Inflammatory macrophage (primary cell): ENCODE results near the gene CAPN5.
"Not testable (repeated sequence)": the region's sequence is repeated elsewhere in the genome, so short reads cannot be mapped to it uniquely, and the experiment has no call there.

Experiments used
- DNase-seq, 2 donors: peaks; one replicate each; pipeline ENCODE4 v3.0.0-alpha.2; 2020 to 2022
- total RNA-seq, 18 experiments: gene quantifications; one replicate each; lab custom pipeline; 2026; ENCODE audit warnings: mixed read lengths in 6 of 18, inconsistent platforms in 2 of 18; lab: John Stamatoyannopoulos, UW

Gene CAPN5
- 1.6 to 7.1 (median 3.4) reads per million in 18 experiments for total RNA-seq

DNA sequence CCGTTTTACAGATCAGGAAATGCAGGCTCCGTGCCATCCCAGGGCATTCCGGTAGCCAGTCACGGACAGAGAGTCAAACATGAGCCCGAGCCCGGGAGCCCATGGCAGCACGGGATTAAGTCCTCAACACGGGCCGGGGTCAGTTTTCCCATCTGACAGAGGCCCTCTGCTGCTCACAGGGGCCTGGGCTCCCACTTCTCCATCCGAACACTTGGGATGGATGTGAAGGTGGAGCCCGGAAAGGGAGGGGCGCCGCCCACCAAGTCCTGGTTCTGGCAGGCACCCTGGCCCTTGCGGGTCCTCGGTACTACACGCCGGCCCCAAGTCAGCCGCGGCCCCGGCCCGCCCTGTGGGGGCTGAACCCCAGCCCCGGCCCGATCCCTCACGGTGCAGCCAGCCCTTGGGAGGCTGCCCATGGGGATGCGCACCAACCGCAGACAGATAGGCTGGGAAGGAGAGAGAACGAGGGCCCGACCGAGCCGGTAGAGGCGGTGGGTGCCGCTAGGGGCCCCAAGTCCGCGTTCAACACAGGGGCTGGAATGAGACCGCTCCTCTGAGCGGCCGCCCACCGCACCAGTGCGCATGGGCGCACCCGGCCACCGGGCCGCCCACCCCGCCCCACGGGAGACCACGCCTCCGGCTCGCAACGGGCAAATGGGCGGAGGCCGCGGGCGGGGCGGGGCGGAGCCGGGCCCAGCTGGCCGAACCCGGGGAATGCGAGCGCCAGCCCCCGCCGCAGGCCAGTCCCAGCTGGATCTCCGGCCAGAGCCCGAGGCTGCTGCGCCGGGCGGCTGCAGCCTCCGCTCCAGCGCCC, at the start of gene CAPN5:
Gene CAPN5, plus strand, starts transcription at position 743 of the 814 bp plus-strand sequence. CDS start 17,916 bp downstream, outside the sequence.
- peak; percentile 88 to 94 for DNase-seq

DNA sequence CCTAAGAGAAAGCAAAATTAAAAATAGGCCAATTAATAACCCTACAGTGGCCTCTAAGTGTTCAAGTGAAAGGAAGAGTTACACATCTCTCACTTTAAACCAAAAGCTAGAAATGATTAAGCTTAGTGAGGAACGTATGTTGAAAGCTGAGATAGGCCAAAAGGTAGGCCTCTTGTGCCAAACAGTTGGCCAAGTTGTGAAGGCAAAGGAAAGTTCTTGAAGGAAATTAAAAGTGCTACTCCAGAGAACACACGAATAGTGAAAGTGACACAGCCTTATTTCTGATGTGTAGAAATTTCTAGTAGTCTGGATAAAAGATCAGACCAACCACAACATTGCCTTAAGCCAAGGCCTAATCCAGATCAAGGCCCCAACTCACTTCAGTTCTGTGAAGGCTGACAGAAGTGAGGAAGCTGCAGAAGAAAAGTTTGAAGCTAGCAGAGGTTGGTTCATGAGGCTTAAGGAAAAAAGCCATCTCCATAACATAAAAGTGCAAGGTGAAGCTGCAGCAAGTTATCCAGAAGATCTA, 48.3 kb upstream of the CAPN5 start:
- not testable (repeated sequence) for DNase-seq

DNA sequence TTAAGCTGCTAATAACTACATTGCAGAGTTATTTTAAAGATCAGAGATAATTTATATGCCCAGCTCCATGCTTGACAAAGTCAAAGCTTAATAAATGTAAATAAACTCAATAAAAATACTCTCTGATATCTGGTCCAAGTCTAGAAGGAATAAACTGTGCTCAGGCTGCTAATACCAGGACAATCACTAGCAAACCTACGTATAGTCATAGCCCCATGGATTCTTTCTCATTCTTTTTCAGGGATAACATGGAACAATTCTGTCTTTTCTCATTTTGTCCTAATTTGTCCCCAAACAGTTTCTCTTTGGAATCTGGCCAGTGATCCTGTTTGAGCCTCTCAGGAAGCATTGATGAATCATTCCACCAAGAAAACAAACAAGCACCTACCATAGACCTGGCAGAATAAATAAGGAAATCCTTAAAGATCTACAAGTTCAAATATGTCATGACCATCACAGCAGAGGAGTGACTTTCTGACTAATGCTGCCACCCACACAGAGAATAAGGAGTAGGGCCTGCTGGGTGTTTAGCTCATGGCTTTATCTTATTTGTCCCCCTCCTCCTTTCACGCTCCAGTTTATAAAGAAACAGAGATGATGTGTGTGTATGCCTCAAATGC, 46.7 kb upstream of the CAPN5 start:
- peak in 1 of 2 donors; percentile 20 for DNase-seq

DNA sequence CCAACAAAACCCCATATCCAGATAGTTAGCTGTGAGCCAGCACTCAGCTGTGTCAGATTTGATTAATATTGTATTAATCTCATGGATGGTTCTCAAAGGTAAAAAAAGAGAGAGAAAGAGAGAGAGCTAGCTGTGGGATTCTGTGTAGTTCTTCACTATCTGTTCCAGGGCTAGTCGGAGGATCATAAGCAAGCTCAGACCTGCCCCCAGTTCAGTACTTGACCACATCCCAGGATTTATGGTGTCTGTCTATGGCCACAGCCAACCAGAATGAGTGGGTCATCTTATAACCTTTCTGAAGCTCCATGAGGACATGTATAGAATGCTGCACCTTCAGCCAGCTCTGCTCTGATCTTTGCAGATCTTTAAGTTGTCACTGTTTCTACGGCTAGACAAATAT, 46.0 kb upstream of the CAPN5 start:
- no peak for DNase-seq

DNA sequence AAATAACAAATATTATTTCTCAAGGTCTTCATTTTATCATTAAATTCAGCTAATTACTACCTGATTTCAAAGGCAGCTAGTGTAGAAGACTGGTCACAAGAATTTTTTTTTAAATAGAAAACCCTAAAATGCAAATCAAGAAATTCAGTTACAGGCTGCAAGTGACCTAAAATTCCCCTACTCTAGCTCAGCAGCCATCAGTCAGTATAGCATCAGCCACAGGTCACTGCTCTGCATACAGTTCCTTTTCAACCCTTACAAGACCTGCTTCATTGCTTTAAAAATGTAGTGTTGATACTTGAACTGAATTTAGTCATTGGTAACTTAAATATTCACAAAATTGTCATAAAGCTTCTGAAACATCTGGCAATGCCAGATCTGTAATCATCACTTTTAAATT, 42.0 kb upstream of the CAPN5 start:
- DNase-seq: no peak

DNA sequence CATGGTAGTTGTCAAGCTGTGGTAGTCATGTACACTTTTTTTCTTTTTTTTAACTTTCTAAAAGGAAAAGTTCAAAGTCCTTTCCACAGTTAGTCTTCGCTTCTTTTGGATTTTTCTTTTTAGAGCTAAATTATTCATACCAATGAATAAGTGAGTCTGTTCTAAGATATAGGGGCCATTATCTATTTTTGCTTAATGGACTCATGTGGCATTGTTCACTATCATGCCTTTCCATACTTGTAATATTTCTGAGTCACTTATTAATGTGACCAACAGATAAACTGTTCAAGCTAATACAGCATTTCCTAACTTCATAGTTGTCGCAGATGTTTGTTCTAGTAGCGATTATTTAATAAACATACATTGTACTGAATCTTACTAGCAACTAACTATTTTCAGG, 40.5 kb upstream of the CAPN5 start:
- DNase-seq: no peak

DNA sequence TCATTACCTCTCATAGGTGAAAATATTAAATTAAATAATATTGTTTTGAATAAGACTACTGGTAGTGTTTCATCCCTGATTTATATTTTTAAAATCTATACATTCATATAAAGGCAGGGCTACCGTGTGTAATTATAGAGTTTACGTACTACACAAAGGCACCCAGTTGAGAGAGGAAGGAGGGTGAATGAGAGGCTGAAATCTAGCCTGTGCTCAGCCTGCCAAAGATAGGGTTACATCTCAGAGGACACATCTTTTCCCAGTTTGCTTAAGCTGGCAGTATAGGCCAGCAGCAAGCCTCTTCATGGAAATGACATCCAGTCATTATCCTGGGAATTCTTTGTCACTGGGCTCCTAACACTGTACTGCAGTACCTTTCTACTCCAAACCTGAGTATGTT, 40.0 kb upstream of the CAPN5 start:
- DNase-seq: no peak

DNA sequence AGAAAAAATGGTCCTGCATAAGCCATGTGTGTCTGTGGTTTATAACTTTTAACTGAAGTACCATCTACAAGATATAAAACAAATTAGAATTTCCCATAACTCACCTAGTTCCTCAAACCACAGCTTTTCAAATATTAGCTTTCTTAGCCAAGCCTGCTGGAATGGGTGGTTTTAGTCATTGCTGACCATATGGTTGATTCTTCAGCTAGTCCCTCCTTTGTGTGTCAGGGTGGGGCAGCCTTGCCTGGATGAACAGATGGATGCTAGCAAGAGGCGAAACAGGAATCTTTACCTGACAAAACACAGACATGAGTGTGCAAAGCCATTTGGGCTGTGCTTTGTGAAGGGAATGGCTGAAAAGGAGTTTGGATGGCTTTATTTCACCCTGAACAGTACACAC, 39.5 kb upstream of the CAPN5 start:
- no peak for DNase-seq

DNA sequence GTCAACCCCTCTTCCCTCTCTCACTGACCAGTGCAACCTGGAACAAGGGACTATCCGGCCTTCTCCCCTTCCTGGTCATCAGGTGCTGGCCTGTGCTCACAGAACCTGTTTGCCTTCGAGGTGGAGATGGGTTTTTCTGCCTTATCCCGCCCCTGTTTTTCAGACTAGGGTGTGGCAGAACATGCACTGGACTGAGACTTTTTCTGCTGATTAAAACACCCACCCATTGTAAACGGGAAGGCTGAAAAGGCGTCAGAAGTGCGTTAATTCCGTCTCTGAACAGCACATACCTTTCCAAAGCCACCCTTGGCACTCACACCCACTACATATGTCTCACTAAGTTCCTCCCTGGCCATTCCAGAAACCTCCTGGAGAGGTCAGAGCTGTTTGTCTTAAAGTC, 36.9 kb upstream of the CAPN5 start:
- no peak for DNase-seq

DNA sequence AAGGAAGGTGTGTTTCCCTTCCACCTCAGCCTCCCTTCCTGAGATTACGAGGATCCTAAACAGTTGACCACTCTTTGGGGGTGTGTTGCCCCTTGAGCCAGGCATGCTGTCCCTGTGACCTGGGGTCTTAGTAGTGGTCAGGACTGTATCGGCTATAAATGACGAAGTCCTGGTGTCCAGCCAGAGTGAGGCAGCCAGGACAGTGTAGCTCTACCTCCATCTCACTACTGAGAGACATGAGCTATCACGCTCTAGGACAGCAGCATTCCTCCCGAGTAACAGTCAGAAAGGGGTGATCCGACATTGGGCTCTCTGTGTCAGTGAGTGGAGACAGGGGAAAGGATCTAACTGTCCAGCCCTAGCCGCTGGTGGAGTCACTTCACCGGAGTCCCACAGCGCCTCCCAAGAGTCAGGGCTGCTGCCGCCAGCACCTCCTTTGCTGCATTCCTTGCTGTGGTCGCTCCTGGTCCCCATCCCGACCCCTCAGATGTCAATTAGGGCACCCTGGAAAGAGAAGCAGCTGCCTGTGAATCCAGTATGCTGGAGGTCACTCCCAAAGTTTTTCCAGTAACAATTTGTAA, 35.8 kb upstream of the CAPN5 start:
- DNase-seq: no peak

DNA sequence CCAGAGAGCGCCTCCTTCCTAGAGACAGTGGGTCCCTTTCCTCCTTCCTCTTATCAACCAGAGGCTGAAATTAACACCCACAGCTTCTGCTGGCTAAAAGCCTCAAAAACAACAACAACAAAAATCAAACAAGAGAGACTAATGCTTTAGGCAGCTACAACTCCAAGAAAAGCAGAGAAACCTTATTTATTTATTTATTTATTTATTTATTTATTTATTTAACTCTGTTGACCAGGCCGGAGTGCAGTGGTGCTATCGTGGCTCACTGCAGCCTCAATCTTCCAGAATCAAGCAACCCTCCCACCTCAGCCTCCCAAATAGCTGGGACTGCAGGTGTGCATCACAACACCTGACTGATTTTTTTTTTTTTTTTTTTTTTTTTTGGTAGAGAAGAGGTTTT, 35.2 kb upstream of the CAPN5 start:
- DNase-seq: no peak

DNA sequence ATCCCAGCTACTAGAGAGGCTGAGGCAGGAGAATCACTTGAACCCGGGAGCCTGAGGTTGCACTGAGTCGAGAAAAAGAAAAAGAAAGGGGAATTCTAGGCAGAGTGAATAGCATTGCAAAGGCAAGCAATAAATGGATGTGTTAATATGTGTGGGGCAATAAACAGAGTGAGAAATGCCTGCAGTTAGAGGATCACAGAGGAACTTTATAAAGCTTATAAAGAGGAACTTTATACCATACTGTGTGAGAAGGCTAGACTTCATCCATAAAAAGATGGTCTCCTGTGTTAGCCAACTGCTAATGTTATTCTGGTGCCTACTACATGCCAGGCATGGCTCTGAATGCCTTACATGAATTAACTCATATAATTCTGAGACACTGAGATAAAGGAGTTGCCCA, 31.7 kb upstream of the CAPN5 start:
- DNase-seq: peak; percentile 18 to 63

DNA sequence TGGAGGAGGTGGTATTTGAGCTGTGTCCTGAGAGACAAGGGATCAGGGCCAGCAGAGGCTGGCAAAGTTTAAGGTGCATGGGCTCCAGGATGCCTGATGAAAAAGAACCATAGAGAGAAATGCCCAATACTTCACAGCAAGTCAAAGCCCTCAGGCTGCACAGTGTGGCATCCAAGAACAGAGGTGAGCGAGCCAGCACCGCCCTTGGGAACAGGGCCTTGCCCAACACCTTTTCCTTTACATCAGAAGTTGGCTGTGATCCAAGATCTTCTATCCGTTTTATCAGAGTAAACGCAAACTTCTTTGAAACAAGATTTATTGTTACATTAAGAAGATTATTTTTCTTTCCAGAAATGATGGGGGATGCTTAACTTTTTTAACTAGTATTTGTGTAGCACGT, 31.2 kb upstream of the CAPN5 start:
- no peak for DNase-seq

DNA sequence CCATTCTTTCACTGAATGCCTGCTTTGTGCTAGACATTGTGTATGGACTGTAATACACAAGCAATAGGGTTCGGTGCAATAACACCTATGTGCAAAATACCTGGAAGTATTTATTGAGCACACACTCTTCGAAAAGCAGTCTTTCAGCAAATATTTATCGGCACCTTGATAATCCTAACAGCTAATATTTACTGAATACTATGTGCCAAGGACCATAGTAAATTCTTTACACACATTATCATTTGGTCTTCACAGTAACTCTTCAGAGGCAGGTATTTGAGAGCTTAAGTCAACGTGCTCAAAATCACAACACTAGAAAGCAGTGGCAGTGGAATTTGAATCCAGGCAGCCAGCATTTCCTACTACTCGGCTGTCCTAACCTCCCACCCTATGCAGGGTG, 30.4 kb upstream of the CAPN5 start:
- DNase-seq: no peak

DNA sequence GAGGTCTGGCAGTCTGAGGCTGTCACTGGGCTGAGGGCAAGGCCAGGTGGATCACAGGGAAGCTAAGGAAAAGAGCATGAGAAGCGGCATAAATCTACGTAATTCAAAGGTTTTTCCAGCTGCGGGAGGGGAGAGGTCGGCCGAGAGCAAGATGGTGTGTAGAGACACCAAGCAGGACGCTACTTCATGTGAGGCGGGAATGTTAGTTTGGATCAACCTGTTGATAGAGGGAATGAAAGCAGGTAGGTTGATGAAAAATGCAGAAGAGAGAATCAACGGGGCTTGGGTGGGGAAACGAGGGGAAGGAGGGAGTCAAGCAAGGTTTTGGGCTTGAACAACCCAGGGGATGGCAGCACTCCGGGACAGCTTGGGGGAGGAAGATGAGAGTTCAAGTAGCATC, 29.7 kb upstream of the CAPN5 start:
- DNase-seq: no peak

DNA sequence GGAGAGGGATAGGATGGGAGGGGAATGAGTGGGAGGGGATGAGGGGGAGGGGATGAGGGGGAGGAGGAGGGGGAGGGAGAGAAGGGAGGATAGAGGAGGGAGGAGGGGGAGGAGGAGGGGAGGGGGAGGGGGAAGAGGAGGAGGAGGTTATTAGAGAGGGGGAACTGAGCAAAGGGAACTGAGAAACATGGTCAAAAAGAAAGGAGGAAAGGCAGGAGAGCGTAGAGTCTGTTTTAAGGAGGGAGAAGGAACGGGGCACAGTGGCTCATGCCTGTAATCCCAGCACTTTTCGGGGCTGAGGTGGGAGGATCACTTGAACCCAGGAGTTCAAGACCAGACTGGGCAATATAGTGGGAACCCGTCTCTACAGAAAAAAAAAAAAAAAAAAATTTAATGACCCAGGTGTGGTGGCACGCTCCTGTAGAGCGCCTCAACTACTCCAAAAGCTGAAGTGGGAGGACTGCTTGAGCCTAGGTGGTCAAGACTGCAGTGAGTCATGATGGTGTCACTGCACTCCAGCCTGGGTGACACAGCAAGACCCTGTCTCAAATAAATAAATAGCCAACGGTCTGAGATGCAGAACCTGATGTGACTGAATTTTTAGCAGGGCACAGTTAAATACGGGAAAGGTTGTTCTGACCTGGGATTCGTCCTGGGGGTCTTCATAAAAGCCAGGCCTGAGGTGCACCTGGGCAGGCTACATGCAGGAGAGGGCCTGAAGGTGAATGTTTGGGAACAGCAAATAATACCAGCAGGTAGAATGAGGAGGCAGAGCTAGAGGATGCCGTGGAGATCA, 28.5 kb upstream of the CAPN5 start:
- no peak for DNase-seq

DNA sequence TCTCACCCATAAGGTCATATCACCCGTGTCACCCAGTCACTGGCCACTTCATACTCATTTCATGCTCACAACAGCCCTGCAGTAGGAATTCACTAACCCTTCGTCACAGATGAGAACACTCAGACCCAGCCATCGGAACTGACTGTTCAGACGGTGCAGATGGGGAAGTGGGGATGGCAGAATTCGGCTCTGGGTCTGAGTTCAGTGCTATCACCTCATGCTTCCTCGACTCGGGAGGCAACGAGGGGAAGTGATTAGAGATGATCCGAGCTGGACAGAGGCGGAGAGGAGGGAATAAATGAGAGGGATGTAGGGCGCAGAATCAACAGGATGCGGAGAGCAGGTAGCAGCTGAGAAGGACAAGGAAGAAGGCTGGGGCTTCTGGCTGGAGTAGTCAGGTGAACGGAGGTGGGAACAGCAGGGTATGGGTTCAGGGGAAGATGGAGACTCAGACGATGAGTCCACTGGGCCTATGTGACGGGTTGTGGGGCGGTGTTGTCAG, 27.9 kb upstream of the CAPN5 start:
- peak; percentile 10 to 19 for DNase-seq

DNA sequence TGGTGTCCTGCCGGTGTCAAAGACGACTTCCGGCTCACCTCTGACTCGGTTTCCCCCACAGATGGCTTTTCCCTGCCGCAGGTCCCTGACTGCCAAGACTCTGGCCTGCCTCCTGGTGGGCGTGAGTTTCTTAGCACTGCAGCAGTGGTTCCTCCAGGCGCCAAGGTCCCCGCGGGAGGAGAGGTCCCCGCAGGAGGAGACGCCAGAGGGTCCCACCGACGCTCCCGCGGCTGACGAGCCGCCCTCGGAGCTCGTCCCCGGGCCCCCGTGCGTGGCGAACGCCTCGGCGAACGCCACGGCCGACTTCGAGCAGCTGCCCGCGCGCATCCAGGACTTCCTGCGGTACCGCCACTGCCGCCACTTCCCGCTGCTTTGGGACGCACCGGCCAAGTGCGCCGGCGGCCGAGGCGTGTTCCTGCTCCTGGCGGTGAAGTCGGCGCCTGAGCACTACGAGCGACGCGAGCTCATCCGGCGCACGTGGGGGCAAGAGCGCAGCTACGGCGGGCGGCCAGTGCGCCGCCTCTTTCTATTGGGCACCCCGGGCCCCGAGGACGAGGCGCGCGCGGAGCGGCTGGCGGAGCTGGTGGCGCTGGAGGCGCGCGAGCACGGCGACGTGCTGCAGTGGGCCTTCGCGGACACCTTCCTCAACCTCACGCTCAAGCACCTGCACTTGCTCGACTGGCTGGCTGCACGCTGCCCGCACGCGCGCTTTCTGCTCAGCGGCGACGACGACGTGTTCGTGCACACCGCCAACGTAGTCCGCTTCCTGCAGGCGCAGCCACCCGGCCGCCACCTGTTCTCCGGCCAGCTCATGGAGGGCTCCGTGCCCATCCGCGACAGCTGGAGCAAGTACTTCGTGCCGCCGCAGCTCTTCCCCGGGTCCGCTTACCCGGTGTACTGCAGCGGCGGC, 27.0 kb upstream of the CAPN5 start:
- DNase-seq: peak; percentile 8 to 44

DNA sequence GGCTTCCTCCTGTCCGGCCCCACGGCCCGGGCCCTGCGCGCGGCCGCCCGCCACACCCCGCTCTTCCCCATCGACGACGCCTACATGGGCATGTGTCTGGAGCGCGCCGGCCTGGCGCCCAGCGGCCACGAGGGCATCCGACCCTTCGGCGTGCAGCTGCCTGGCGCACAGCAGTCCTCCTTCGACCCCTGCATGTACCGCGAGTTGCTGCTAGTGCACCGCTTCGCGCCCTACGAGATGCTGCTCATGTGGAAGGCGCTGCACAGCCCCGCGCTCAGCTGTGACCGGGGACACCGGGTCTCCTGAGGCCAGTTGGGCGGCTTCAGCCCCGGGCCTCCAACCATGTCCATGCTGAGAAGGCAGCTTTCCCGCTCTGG, 26.4 kb upstream of the CAPN5 start:
- no peak for DNase-seq

DNA sequence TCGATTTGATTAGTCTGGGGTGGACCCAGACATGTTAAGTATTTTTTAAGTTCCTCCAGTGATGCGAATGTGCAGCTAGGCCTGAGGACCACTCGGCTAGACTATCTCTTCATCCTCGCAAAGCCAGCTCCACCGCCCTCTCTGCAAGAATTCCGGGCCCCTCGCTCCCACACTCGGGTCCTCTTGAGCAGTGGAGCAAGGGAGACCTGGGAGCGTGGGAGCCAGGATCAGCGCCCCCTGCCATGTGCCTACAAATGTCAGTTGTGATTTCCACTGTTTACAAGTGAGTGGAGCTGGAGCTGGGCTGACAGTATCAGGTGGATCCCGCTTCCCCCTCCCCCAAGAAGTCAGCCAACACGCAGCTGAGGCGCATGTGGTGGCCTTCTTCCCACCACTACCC, 25.9 kb upstream of the CAPN5 start:
- DNase-seq: no peak

DNA sequence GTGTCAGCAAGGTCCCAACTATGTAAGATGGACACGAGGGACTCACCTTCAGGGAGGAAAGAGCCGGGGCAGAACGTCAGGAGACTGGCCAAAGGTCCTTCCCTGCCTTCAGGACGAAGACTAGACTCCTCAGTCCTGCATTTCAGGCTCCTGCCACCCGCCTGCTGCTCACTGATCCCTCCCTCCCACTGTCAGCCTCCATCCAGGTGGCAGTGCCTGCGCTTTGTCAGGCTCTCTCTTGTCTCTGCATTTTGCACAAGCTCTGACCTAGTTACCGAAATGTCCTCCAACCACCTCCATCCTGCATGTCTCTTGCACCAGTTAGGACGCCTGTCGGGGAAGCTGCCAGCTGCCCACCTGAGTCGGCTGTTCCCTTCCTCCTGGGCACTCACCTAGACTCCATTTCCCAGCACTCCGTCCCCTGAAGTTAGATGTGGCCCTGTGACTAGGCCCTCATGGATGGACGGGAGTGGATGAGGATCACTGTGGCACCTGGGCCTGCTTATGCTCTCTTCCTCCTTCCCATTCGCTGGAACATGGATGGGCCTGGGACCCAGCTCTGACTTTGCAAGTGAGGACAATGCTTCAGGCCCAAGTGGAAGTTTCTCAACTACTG, 24.6 kb upstream of the CAPN5 start:
- DNase-seq: no peak
